HepG2 (cell line): ENCODE results near the gene SH3D19. TPM values are rescaled to one million over a fixed set of nuclear protein-coding genes. Genes with fewer than 3 reads are reported as not detected.

Experiments
- ARNTL ChIP-seq: sonication (generic); formaldehyde crosslinking; IDR thresholded peaks from 2 replicates; pipeline ENCODE4 v1.4.0; 2020; ENCODE audit warnings: mild to moderate bottlenecking, missing genetic modification reagents
- CHD2 ChIP-seq: IDR thresholded peaks from 2 replicates; pipeline ENCODE4 v1.6.1; 2011; ENCODE audit warnings: low read depth, low read length, improper control_type of control experiment
- ELF1 ChIP-seq: sonication (generic); formaldehyde crosslinking; IDR thresholded peaks from 2 replicates; pipeline ENCODE4 v1.4.0; 2020; ENCODE audit warnings: missing genetic modification reagents
- MED13 ChIP-seq: sonication (generic); formaldehyde crosslinking; IDR thresholded peaks from 2 replicates; pipeline ENCODE4 v1.5.0; 2020; ENCODE audit warnings: missing genetic modification reagents
- MTA3 ChIP-seq: sonication (generic); formaldehyde crosslinking; IDR thresholded peaks from 2 replicates; pipeline ENCODE4 v1.4.0; 2020; ENCODE audit warnings: missing genetic modification reagents
- MXI1 ChIP-seq: IDR thresholded peaks from 3 replicates; pipeline ENCODE4 v1.6.1; 2012; ENCODE audit warnings: low read depth, low read length, inconsistent platforms, borderline replicate concordance
- NCOA1 ChIP-seq: sonication (generic); formaldehyde crosslinking; IDR thresholded peaks from 2 replicates; pipeline ENCODE4 v1.9.0; 2021; ENCODE audit warnings: missing genetic modification reagents
- NCOA5 ChIP-seq: sonication (generic); formaldehyde crosslinking; IDR thresholded peaks from 2 replicates; pipeline ENCODE4 v1.4.0; 2020; ENCODE audit warnings: missing genetic modification reagents
- NR0B2 ChIP-seq: sonication (generic); formaldehyde crosslinking; IDR thresholded peaks from 2 replicates; pipeline ENCODE4 v1.4.0; 2020; ENCODE audit warnings: mild to moderate bottlenecking, missing genetic modification reagents
- PBX2 ChIP-seq: IDR thresholded peaks from 2 replicates; pipeline ENCODE4 v1.6.1; 2016; ENCODE audit warnings: control low read depth
- PLRG1 ChIP-seq: fragments of 450-650 bp; conservative IDR thresholded peaks from 2 replicates; pipeline ENCODE4 v1.6.1; 2016
- SNRNP70 ChIP-seq: fragments of 200-400 bp; formaldehyde crosslinking; IDR thresholded peaks from 2 replicates; pipeline ENCODE4 v1.6.1; 2017; ENCODE audit warnings: mild to moderate bottlenecking, low read depth, low read length, moderate library complexity
- SPEN ChIP-seq: sonication (generic); formaldehyde crosslinking; IDR thresholded peaks from 2 replicates; pipeline ENCODE4 v1.5.1; 2020; ENCODE audit warnings: low read depth, mild to moderate bottlenecking, missing genetic modification reagents
- STAT5B ChIP-seq: sonication (generic); formaldehyde crosslinking; IDR thresholded peaks from 2 replicates; pipeline ENCODE4 v1.4.0; 2020; ENCODE audit warnings: missing genetic modification reagents
- XRCC5 ChIP-seq: fragments of 200-400 bp; formaldehyde crosslinking; optimal IDR thresholded peaks from 2 replicates; pipeline ENCODE3; 2017; ENCODE audit warnings: mild to moderate bottlenecking, low read length
- ZBTB25 ChIP-seq: IDR thresholded peaks from 2 replicates; pipeline ENCODE4 v1.6.1; 2018; ENCODE audit warnings: missing genetic modification reagents
- ZBTB33 ChIP-seq: sonication (generic); formaldehyde crosslinking; IDR thresholded peaks from 2 replicates; pipeline ENCODE4 v1.4.0; 2020; ENCODE audit warnings: missing genetic modification reagents
- ZFAT ChIP-seq: sonication (generic); formaldehyde crosslinking; conservative IDR thresholded peaks from 2 replicates; pipeline ENCODE4 v1.8.1; 2023; ENCODE audit warnings: missing genetic modification reagents, inconsistent platforms
- ZFP1 ChIP-seq: IDR thresholded peaks from 2 replicates; pipeline ENCODE4 v1.6.1; 2016
- ZFP36L1 ChIP-seq: sonication (generic); formaldehyde crosslinking; IDR thresholded peaks from 2 replicates; pipeline ENCODE4 v1.8.0; 2022; ENCODE audit warnings: mild to moderate bottlenecking, missing genetic modification reagents, moderate library complexity
- ZFX ChIP-seq: sonication (generic); formaldehyde crosslinking; IDR thresholded peaks from 2 replicates; pipeline ENCODE4 v1.4.0; 2020; ENCODE audit warnings: mild to moderate bottlenecking, low read depth, missing genetic modification reagents, moderate library complexity
- ZKSCAN5 ChIP-seq: sonication (generic); formaldehyde crosslinking; IDR thresholded peaks from 2 replicates; pipeline ENCODE4 v1.5.1; 2020; ENCODE audit warnings: mild to moderate bottlenecking, missing genetic modification reagents
- ZNF160 ChIP-seq: sonication (generic); formaldehyde crosslinking; IDR thresholded peaks from 2 replicates; pipeline ENCODE4 v1.8.0; 2022; ENCODE audit warnings: mild to moderate bottlenecking, inconsistent platforms, missing genetic modification reagents
- ZNF263 ChIP-seq: sonication (generic); formaldehyde crosslinking; IDR thresholded peaks from 2 replicates; pipeline ENCODE4 v1.4.0; 2020; ENCODE audit warnings: missing genetic modification reagents
- ZNF574 ChIP-seq: sonication (generic); formaldehyde crosslinking; IDR thresholded peaks from 2 replicates; pipeline ENCODE4 v1.4.0; 2020; ENCODE audit warnings: missing genetic modification reagents
- ZNF616 ChIP-seq: sonication (generic); formaldehyde crosslinking; IDR thresholded peaks from 2 replicates; pipeline ENCODE4 v1.5.0; 2020; ENCODE audit warnings: low read depth, mild to moderate bottlenecking, missing genetic modification reagents
- polyA plus RNA-seq, 8 experiments: library from polyadenylated mRNA; depleted of rRNA in 3 of 8; stranded (reverse) in 7 of 8; unstranded in 1 of 8; fragments of >200 nt; fragmentation: Illumina TruSeq in 4 of 8; extraction: Trizol in 4 of 8; gene quantifications; 2 replicates each; pipeline versions ENCODE4 v1.2.1 to v1.2.3, GENCODE V29; 2011 to 2016; ENCODE audit warnings: low read depth in 4 of 8, missing spikeins in 1 of 8, mixed read lengths in 1 of 8; ENCODE audit not compliant: insufficient read depth in 1 of 8
- total RNA-seq, 5 experiments: library from RNA; depleted of rRNA; stranded (reverse); fragments of >200 nt; fragmentation: Illumina TruSeq; extraction: Trizol; gene quantifications; 2 replicates each; pipeline ENCODE4 v1.2.3, GENCODE V29; 2016; ENCODE audit warnings: low read depth in 1 of 5

The SH3D19 gene
- total and polyA plus RNA-seq, 2 of the 13 experiments (the other 11 are each of a cell fraction or from before 2014, with no cell fraction given): 31.2 to 38.0 TPM

- TF ChIP-seq ZBTB33 (CRISPR knock-in tag) (no peak), NCOA1 (CRISPR knock-in tag) (no peak), MXI1 (0 out of 3 replicates have a peak, but pooled peaks have one; percentile 15), ZNF263 (no peak; the same call in 1 of the 2 replicates), MTA3 (CRISPR knock-in tag) (no peak), MED13 (CRISPR knock-in tag) (0 out of 2 replicates have a peak, but pooled peaks have one; percentile 25), ELF1 (CRISPR knock-in tag) (peak; percentile 88), ZNF160 (CRISPR knock-in tag) (no peak), NR0B2 (CRISPR knock-in tag) (no peak), CHD2 (no peak), ZNF574 (CRISPR knock-in tag) (peak; percentile 51), ZFP36L1 (CRISPR knock-in tag) (peak; percentile 53; the same call in 1 of the 2 replicates), PBX2 (CRISPR knock-in tag) (no peak), XRCC5 (no peak), SNRNP70 (no peak), NCOA5 (no peak), ZFX (peak; percentile 72), ZKSCAN5 (CRISPR knock-in tag) (peak; percentile 99), STAT5B (CRISPR knock-in tag) (no peak), ZBTB25 (CRISPR knock-in tag) (no peak; the same call in 1 of the 2 replicates), ZNF616 (CRISPR knock-in tag) (no peak), ZFP1 (CRISPR knock-in tag) (peak; percentile 83; the same call in 1 of the 2 replicates), SPEN (peak; percentile 81; the same call in 1 of the 2 replicates), ARNTL (no peak), PLRG1 (no peak), ZFAT (CRISPR knock-in tag) (no peak)
Measured at GRCh38 chr4:151204925-151205524, 120.4 kb downstream of the SH3D19 start (continued).
